HEK293 (cell line): ENCODE results near the gene PLEKHA7.

ENCODE experiments used
- CTCF ChIA-PET: fragments of 350-600 bp; formaldehyde crosslinking; extraction: SDS; loops from one replicate; lab custom pipeline; 2021; ENCODE audit warnings: antibody characterized with exemption; lab: Yijun Ruan, JAX
- POLR2A ChIA-PET: fragments of 300-600 bp; formaldehyde crosslinking; extraction: SDS; loops from one replicate; lab custom pipeline; 2020; ENCODE audit warnings: antibody characterized with exemption, inconsistent platforms; lab: Yijun Ruan, JAX
- H3K27ac ChIP-seq: fragments of 200-500 bp; sonication (Bioruptor generic); 2 replicates; pipeline ENCODE4 v1.5.1; 2014; ENCODE audit warnings: low read depth, low read length, control low read depth, inconsistent platforms; ENCODE audit errors: extremely low read depth
- H3K36me3 ChIP-seq, 2 experiments: fragments of 200-500 bp in 1 of 2; sonication (Bioruptor generic) in 1 of 2; 1 replicate in 1 of 2; 2 replicates in 1 of 2; pipeline ENCODE4 v1.5.1; 2014 to 2017; ENCODE audit warnings: inconsistent platforms in 2 of 2, low read length in 2 of 2; ENCODE audit not compliant: control insufficient read depth in 2 of 2, insufficient read depth in 1 of 2
- H3K4me1 ChIP-seq: fragments of 200-500 bp; sonication (Bioruptor generic); 2 replicates; pipeline ENCODE4 v1.5.1; 2014; ENCODE audit warnings: mild to moderate bottlenecking, low read length, inconsistent platforms; ENCODE audit not compliant: control insufficient read depth, insufficient read depth
- H3K4me3 ChIP-seq: 2 replicates; pipeline ENCODE4 v1.5.1; 2011; ENCODE audit warnings: low read depth, mild to moderate bottlenecking, control low read depth, low read length, moderate library complexity
- H3K9me3 ChIP-seq: fragments of 200-500 bp; sonication (Bioruptor generic); 2 replicates; pipeline ENCODE4 v1.5.1; 2014; ENCODE audit warnings: low read depth, low read length, inconsistent platforms; ENCODE audit not compliant: control insufficient read depth, insufficient read depth
- FEZF1 ChIP-seq: fragments of 450-650 bp; formaldehyde crosslinking; IDR thresholded peaks from 2 replicates; pipeline ENCODE4 v1.5.1; 2016; ENCODE audit warnings: missing biosample characterization, missing genetic modification characterization
- PATZ1 ChIP-seq: fragments of 450-650 bp; formaldehyde crosslinking; IDR thresholded peaks from 2 replicates; pipeline ENCODE4 v1.5.1; 2016; ENCODE audit warnings: missing biosample characterization, missing genetic modification characterization
- PRDM1 ChIP-seq: fragments of 450-650 bp; formaldehyde crosslinking; IDR thresholded peaks from 2 replicates; pipeline ENCODE4; 2016; ENCODE audit warnings: missing biosample characterization, missing genetic modification characterization
- SALL2 ChIP-seq: fragments of 450-650 bp; formaldehyde crosslinking; IDR thresholded peaks from 2 replicates; pipeline ENCODE4 v1.5.0; 2017; ENCODE audit warnings: missing biosample characterization, mild to moderate bottlenecking, missing genetic modification characterization, borderline replicate concordance
- SCRT2 ChIP-seq: fragments of 450-650 bp; formaldehyde crosslinking; IDR thresholded peaks from 2 replicates; pipeline ENCODE4 v1.5.1; 2016; ENCODE audit warnings: missing biosample characterization, missing genetic modification characterization
- YY1 ChIP-seq: fragments of 450-650 bp; formaldehyde crosslinking; IDR thresholded peaks from 2 replicates; pipeline ENCODE4 v1.5.1; 2018; ENCODE audit warnings: missing biosample characterization, missing genetic modification characterization
- ZBTB7A ChIP-seq: fragments of 450-650 bp; formaldehyde crosslinking; IDR thresholded peaks from 2 replicates; pipeline ENCODE4 v1.5.1; 2016; ENCODE audit warnings: low read depth, missing biosample characterization, missing genetic modification characterization
- ZNF221 ChIP-seq: fragments of 450-650 bp; formaldehyde crosslinking; IDR thresholded peaks from 2 replicates; pipeline ENCODE4 v1.5.1; 2017; ENCODE audit warnings: missing biosample characterization, missing genetic modification characterization, borderline replicate concordance
- ZNF292 ChIP-seq: fragments of 450-650 bp; formaldehyde crosslinking; IDR thresholded peaks from 2 replicates; pipeline ENCODE4 v1.5.1; 2016; ENCODE audit warnings: low read depth, missing biosample characterization, missing genetic modification characterization, borderline replicate concordance
- ZNF335 ChIP-seq: fragments of 450-650 bp; formaldehyde crosslinking; conservative IDR thresholded peaks from 2 replicates; pipeline ENCODE4 v1.5.1; 2016; ENCODE audit warnings: missing biosample characterization, missing genetic modification characterization
- ZNF350 ChIP-seq: fragments of 450-650 bp; formaldehyde crosslinking; IDR thresholded peaks from 2 replicates; pipeline ENCODE4 v1.5.0; 2017; ENCODE audit warnings: missing biosample characterization, mild to moderate bottlenecking, missing genetic modification characterization
- ZNF658 ChIP-seq: fragments of 450-650 bp; formaldehyde crosslinking; IDR thresholded peaks from 2 replicates; pipeline ENCODE4; 2016; ENCODE audit warnings: missing biosample characterization, missing genetic modification characterization
- ZNF660 ChIP-seq: fragments of 450-650 bp; IDR thresholded peaks from 2 replicates; pipeline ENCODE4 v1.5.1; 2018; ENCODE audit warnings: missing biosample characterization, mild to moderate bottlenecking, missing genetic modification characterization
- ZSCAN16 ChIP-seq: fragments of 450-650 bp; formaldehyde crosslinking; IDR thresholded peaks from 2 replicates; pipeline ENCODE4 v1.5.1; 2016; ENCODE audit warnings: missing biosample characterization, missing genetic modification characterization
- ZSCAN30 ChIP-seq: fragments of 450-650 bp; IDR thresholded peaks from 2 replicates; pipeline ENCODE4 v1.5.1; 2018; ENCODE audit warnings: missing biosample characterization, mild to moderate bottlenecking, missing genetic modification characterization, moderate library complexity
- TF ChIP-seq, protein P1 (sequence below): fragments of 450-650 bp; formaldehyde crosslinking; IDR thresholded peaks from 2 replicates; pipeline ENCODE4 v1.5.1; 2017; ENCODE audit warnings: missing biosample characterization, missing genetic modification characterization
- TF ChIP-seq, protein P2 (sequence below): fragments of 450-650 bp; formaldehyde crosslinking; IDR thresholded peaks from 2 replicates; pipeline ENCODE4 v1.5.1; 2016; ENCODE audit warnings: missing biosample characterization, missing genetic modification characterization, borderline replicate concordance
- TF ChIP-seq, protein P3 (sequence below): fragments of 450-650 bp; formaldehyde crosslinking; IDR thresholded peaks from 2 replicates; pipeline ENCODE4; 2016; ENCODE audit warnings: missing biosample characterization, missing genetic modification characterization
- TF ChIP-seq, protein P4 (sequence below): IDR thresholded peaks from 2 replicates; pipeline ENCODE4 v1.6.1; 2011; ENCODE audit warnings: mild to moderate bottlenecking, low read depth, low read length, borderline replicate concordance

PLEKHA7 gene

DNA sequence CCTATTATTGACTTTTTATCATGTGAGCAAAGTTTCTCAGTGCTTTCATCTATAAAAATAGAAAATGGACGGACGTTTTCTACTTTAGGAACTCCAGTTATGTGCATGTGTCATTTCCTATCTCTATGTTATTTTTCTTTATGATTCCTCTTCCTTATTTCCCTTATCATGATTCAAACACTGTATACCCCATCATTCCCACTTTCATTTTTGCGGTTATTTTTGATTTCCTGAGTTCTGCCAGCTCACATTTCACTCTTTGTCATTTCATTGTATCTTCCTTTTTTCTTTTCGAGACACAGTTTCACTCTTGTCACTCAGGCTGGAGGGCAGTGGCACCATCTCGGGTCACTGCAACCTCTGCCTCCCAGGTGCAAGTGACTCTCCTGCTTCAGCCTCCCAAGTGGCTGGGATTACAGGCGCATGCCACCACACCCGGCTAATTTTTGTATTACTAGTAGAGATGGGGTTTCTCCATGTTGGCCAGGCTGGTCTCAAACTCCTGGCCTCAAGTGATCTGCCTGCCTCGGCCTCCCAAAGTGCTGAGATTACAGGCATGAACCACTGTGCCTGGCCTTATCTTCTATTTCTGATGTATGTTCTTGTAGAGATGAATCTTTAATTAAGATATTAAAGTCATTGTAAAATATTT lies 254.2 kb downstream of the PLEKHA7 start:
- peaks cover 11 to 33% of the 10 kb centered on the region in 2 experiments; a peak in 2 of 3 replicates for H3K36me3 ChIP-seq
- H3K4me1 ChIP-seq: no peaks in the 10 kb centered on the region
- no peak for TF ChIP-seq ZBTB7A (tag by site-specific recombination)
- TF ChIP-seq PRDM1: peak; percentile 39; the same call in 1 of the 2 replicates
- POLR2A ChIA-PET: interaction anchor here (1.2 kb wide), 1 partner anchor 10 kb away, joined by 3 read pairs; no protein-coding TSS in a partner anchor
- H3K9me3 ChIP-seq: no peaks in the 10 kb centered on the region
- H3K4me3 ChIP-seq: no peak overlapping the region
- CTCF ChIA-PET: no interaction called here
- no peak overlapping the region for H3K27ac ChIP-seq

DNA sequence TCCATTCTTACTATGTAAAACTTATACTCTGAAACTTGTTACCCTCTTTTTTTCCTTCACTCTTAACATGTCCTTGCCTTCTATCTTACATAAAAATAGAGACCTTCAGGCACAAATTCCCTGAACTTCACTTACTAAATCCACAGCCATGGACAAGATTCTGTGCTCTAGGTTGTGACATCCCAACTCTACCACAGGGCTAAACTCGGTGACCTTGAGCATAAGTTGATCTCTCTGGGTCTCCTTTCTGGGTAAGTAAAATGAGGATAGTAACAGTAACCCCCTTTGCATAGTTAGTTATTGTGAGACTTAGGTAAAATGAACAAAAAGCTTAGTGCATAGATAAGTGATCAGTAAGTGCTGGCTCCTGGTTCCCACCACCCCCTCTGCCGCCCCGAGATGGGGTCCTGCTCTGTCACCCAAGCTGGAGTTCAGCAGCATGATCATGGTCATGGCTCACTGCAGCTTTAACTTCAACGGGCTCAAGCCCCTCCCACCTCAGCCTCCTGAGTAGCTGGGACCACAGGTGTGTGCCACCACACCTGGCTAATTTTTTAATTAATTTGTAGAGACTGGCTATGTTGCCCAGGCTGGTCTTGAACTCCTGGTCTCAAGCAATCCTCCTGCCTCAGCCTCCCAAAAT lies 255.7 kb downstream of the PLEKHA7 start:
- Histone ChIP-seq H3K9me3 (no peaks in the 10 kb centered on the region), H3K4me3 (no peak overlapping the region), H3K4me1 (no peaks in the 10 kb centered on the region), H3K36me3 (peaks cover 17 to 47% of the 10 kb centered on the region in 2 experiments; a peak in 2 of 3 replicates), H3K27ac (no peak overlapping the region)
- ChIA-PET POLR2A (interaction anchor here (0.6 kb wide), 1 partner anchor 14 kb away, joined by 4 read pairs; no protein-coding TSS in a partner anchor), CTCF (interaction anchor here (0.6 to 1.4 kb wide), 2 partner anchors 27 to 40 kb away, joined by 3 read pairs; no protein-coding TSS in a partner anchor)
- TF ChIP-seq, protein P1, sequence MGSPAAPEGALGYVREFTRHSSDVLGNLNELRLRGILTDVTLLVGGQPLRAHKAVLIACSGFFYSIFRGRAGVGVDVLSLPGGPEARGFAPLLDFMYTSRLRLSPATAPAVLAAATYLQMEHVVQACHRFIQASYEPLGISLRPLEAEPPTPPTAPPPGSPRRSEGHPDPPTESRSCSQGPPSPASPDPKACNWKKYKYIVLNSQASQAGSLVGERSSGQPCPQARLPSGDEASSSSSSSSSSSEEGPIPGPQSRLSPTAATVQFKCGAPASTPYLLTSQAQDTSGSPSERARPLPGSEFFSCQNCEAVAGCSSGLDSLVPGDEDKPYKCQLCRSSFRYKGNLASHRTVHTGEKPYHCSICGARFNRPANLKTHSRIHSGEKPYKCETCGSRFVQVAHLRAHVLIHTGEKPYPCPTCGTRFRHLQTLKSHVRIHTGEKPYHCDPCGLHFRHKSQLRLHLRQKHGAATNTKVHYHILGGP (tag by site-specific recombination): no peak
- TF ChIP-seq, protein P2, sequence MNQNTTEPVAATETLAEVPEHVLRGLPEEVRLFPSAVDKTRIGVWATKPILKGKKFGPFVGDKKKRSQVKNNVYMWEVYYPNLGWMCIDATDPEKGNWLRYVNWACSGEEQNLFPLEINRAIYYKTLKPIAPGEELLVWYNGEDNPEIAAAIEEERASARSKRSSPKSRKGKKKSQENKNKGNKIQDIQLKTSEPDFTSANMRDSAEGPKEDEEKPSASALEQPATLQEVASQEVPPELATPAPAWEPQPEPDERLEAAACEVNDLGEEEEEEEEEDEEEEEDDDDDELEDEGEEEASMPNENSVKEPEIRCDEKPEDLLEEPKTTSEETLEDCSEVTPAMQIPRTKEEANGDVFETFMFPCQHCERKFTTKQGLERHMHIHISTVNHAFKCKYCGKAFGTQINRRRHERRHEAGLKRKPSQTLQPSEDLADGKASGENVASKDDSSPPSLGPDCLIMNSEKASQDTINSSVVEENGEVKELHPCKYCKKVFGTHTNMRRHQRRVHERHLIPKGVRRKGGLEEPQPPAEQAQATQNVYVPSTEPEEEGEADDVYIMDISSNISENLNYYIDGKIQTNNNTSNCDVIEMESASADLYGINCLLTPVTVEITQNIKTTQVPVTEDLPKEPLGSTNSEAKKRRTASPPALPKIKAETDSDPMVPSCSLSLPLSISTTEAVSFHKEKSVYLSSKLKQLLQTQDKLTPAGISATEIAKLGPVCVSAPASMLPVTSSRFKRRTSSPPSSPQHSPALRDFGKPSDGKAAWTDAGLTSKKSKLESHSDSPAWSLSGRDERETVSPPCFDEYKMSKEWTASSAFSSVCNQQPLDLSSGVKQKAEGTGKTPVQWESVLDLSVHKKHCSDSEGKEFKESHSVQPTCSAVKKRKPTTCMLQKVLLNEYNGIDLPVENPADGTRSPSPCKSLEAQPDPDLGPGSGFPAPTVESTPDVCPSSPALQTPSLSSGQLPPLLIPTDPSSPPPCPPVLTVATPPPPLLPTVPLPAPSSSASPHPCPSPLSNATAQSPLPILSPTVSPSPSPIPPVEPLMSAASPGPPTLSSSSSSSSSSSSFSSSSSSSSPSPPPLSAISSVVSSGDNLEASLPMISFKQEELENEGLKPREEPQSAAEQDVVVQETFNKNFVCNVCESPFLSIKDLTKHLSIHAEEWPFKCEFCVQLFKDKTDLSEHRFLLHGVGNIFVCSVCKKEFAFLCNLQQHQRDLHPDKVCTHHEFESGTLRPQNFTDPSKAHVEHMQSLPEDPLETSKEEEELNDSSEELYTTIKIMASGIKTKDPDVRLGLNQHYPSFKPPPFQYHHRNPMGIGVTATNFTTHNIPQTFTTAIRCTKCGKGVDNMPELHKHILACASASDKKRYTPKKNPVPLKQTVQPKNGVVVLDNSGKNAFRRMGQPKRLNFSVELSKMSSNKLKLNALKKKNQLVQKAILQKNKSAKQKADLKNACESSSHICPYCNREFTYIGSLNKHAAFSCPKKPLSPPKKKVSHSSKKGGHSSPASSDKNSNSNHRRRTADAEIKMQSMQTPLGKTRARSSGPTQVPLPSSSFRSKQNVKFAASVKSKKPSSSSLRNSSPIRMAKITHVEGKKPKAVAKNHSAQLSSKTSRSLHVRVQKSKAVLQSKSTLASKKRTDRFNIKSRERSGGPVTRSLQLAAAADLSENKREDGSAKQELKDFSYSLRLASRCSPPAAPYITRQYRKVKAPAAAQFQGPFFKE (tag by site-specific recombination): no peak
- TF ChIP-seq ZSCAN30 (tag by site-specific recombination) (no peak), YY1 (tag by site-specific recombination) (no peak), SALL2 (no peak), ZNF292 (tag by site-specific recombination) (no peak), ZNF350 (tag by site-specific recombination) (no peak), ZNF660 (tag by site-specific recombination) (no peak), ZNF658 (tag by site-specific recombination) (no peak), SCRT2 (tag by site-specific recombination) (no peak), ZNF221 (tag by site-specific recombination) (no peak), ZSCAN16 (tag by site-specific recombination) (no peak), FEZF1 (no peak), PATZ1 (no peak), ZNF335 (no peak)
- TF ChIP-seq, protein P3, sequence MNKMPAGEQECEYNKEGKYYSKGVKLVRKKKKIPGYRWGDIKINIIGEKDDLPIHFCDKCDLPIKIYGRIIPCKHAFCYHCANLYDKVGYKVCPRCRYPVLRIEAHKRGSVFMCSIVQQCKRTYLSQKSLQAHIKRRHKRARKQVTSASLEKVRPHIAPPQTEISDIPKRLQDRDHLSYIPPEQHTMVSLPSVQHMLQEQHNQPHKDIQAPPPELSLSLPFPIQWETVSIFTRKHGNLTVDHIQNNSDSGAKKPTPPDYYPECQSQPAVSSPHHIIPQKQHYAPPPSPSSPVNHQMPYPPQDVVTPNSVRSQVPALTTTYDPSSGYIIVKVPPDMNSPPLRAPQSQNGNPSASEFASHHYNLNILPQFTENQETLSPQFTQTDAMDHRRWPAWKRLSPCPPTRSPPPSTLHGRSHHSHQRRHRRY (tag by site-specific recombination): no peak
- TF ChIP-seq, protein P4, sequence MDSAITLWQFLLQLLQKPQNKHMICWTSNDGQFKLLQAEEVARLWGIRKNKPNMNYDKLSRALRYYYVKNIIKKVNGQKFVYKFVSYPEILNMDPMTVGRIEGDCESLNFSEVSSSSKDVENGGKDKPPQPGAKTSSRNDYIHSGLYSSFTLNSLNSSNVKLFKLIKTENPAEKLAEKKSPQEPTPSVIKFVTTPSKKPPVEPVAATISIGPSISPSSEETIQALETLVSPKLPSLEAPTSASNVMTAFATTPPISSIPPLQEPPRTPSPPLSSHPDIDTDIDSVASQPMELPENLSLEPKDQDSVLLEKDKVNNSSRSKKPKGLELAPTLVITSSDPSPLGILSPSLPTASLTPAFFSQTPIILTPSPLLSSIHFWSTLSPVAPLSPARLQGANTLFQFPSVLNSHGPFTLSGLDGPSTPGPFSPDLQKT: no peak
